ENCODE measurements around the gene DNAJB6. TPM values are rescaled to one million over a fixed set of nuclear protein-coding genes. Genes with fewer than 3 reads are reported as not detected.
A peak's percentile ranks its signal among the peaks of the same experiment; 100 is the strongest.
"Not testable (repeated sequence)": the region's sequence is repeated elsewhere in the genome, so short reads cannot be mapped to it uniquely, and the experiment has no call there.

Gene DNAJB6
- total RNA-seq, 3 donors from 2014 or later, result 71.2 to 165 (median 75.0) TPM

DNA sequence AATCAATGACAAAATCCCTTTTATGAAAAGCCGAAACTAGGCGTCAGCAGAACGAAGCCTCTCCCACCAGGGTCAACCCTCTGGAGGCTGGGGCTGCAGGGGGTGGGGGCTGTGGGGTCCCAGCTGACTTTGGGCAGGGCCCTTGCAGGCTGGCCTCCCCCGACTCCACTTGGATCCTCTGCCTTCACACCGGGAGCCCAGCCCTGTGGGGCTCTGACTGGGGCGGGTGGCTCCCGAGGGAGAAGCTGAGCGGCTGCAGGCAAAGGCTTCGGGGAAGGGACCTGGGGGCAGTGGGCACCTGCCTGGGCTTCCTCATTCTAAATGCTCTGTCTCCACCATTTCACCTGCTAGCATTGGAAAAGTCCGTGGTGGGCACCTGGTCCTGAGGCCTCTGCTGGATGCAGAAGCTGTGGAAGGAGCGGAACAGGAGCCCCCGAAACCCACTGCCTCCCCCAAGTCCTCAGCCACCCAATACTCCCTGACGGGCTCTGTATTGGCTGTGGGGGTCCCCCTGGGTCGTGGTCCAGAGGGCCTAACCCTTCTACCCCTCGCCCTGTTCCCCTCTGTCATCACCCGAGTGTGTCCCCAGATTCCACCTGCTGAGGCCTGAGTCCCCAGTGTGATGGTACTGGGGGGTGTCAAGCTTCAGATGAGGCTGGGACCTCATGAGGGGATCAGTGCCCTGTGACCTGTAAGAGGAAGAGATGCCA lies 108.6 kb downstream of the DNAJB6 start:
- Histone ChIP-seq H3K36me3 (ENCODE audit: low read depth) (no peaks in the 10 kb centered on the region), H3K9me3 (no peaks in the 10 kb centered on the region), H3K4me1 (ENCODE audit: low read depth) (no peaks in the 10 kb centered on the region), H3K4me3 (no peak overlapping the region)
- intact Hi-C loops (cut with DNase I, micrococcal nuclease), result no loop called here
- ATAC-seq (no peak), DNase-seq (no peak)
- TF ChIP-seq CTCF (IDR thresholded peaks at IDR 0.05), result no peak

GRCh38 chr7:157445956-157446295 lies 109.1 kb downstream of the DNAJB6 start:
- H3K9me3 ChIP-seq, result no peaks in the 10 kb centered on the region
- no peaks in the 10 kb centered on the region for H3K36me3 ChIP-seq (ENCODE audit: low read depth)
- ATAC-seq, result no peak
- no peak overlapping the region for H3K4me3 ChIP-seq
- intact Hi-C loops (cut with DNase I, micrococcal nuclease), result no loop called here
- no peak for DNase-seq
- TF ChIP-seq CTCF (IDR thresholded peaks at IDR 0.05), result no peak
- no peaks in the 10 kb centered on the region for H3K4me1 ChIP-seq (ENCODE audit: low read depth)

GRCh38 chr7:157446322-157446721 lies 109.5 kb downstream of the DNAJB6 start:
- intact Hi-C loops (cut with DNase I, micrococcal nuclease), result no loop called here
- DNase-seq, result no peak
- no peak for ATAC-seq
- no peak overlapping the region for H3K4me3 ChIP-seq
- no peak for TF ChIP-seq CTCF (IDR thresholded peaks at IDR 0.05)
- H3K4me1 ChIP-seq (ENCODE audit: low read depth), result no peaks in the 10 kb centered on the region
- H3K9me3 ChIP-seq, result no peaks in the 10 kb centered on the region
- H3K36me3 ChIP-seq (ENCODE audit: low read depth), result no peaks in the 10 kb centered on the region

GRCh38 chr7:157454003-157454402 lies 117.2 kb downstream of the DNAJB6 start:
- H3K36me3 ChIP-seq (ENCODE audit: low read depth); DNase-seq; H3K9me3 ChIP-seq; H3K4me3 ChIP-seq; intact Hi-C loops (cut with DNase I, micrococcal nuclease); ATAC-seq; H3K4me1 ChIP-seq (ENCODE audit: low read depth): not testable (repeated sequence)

DNA sequence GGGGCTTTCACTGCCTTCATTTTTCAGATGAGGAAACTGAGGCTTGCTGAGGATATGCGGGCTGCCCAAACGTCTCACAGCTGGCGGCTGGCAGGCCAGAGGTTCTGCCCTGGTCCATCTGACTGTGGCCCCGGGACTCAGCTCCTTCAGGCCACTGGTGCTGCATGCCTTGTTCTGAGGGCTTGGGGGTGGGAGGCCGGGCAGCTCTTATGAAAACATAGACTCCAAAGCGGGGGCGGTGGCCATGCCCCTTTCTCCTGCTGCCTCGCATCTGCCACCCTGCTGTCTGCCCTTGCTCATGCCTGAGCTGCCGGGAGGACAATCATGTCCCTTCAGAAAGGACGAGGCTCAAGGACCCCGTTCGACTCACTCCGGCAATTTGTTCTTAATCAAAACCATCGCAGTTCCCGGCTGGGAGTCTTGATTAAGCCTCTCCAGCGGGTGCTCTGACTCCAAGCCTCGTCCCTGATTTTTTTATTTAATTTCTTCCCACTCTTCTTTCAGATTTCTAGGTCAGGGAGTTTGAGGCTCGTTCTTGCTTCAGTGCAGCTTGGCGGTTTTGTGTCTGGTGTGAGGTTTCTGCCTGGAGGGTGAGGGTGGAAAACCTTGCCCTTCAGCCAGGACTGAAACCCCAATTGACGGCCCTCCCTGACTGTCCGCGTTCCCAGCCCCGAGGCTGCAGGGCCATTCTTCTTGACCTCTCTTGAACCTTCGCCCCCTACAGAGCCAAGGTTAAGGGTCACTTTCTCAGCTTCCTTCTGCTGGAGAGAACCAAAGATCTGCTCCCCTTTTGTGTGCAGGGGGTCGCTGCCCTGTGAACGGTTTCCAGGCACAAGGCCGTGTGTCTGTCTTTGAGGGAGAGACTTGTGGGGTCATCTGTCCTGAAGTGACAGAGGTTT lies 120.8 kb downstream of the DNAJB6 start:
- TF ChIP-seq CTCF (IDR thresholded peaks at IDR 0.05), result no peak
- H3K36me3 ChIP-seq (ENCODE audit: low read depth), result no peaks in the 10 kb centered on the region
- DNase-seq (peak in 1 of 3 donors; percentile 4), ATAC-seq (no peak)
- intact Hi-C loops (cut with DNase I, micrococcal nuclease), result no loop called here
- H3K4me1 ChIP-seq (ENCODE audit: low read depth), result no peaks in the 10 kb centered on the region
- no peaks in the 10 kb centered on the region for H3K9me3 ChIP-seq
- no peak overlapping the region for H3K4me3 ChIP-seq

- Histone ChIP-seq H3K36me3 (ENCODE audit: low read depth) (no peaks in the 10 kb centered on the region), H3K4me1 (ENCODE audit: low read depth) (no peaks in the 10 kb centered on the region), H3K9me3 (no peaks in the 10 kb centered on the region), H3K4me3 (no peak overlapping the region)
- ATAC-seq (no peak), DNase-seq (no peak)
- intact Hi-C loops (cut with DNase I, micrococcal nuclease), result no loop called here
- TF ChIP-seq CTCF (IDR thresholded peaks at IDR 0.05), result no peak
Observed at GRCh38 chr7:157458254-157458633, 121.4 kb downstream of the DNAJB6 start.
